K562 (cell line): ENCODE measurements around the gene SRM. TPM values are rescaled to one million over a fixed set of nuclear protein-coding genes. Genes with fewer than 3 reads are reported as not detected.
"Not testable (repeated sequence)": the region's sequence is repeated elsewhere in the genome, so short reads cannot be mapped to it uniquely, and the experiment has no call there.

Experiments used
- ATAC-seq: fragments of 200-7000 bp; cut with Tn5 transposase; 3 replicates; pipeline ENCODE4 v1.9.1; 2020; ENCODE audit warnings: moderate library complexity
- BruUV-seq: library from RNA; stranded (reverse); fragments of 400-500 nt; replicated peaks from 2 replicates; lab custom pipeline; 2021; lab: Mats Ljungman, UMichigan
- CTCF ChIA-PET: fragments of 300-600 bp; formaldehyde crosslinking; extraction: SDS; loops from one replicate; lab custom pipeline; 2021; ENCODE audit warnings: low intra/inter-chr PET ratio; lab: Yijun Ruan, JAX
- POLR2A ChIA-PET: fragments of 300-600, 350-650 bp; sonication (Branson Sonifier 250); formaldehyde crosslinking; extraction: SDS; loops from one replicate; lab custom pipeline; 2021; ENCODE audit warnings: antibody characterized with exemption, inconsistent platforms; lab: Yijun Ruan, JAX
- DNase-seq, 4 experiments: peaks; one replicate each; pipeline versions ENCODE4 v3.0.0 to v3.0.0-alpha.2; 2011 to 2018; ENCODE audit warnings: low spot score in 3 of 4, mixed read lengths in 3 of 4; ENCODE audit errors: extremely low read depth in 1 of 4
- FAIRE-seq: peaks from 2 replicates; lab custom pipeline; 2011; peaks lifted over from hg19 to GRCh38; lab: Jason Lieb, UNC
- H2AFZ ChIP-seq: 2 replicates; pipeline ENCODE4 v1.6.0; 2011; ENCODE audit warnings: low read depth, low read length, control low read depth, inconsistent platforms
- H3K27ac ChIP-seq: fragments of 200-600 bp; 3 replicates; pipeline ENCODE4 v1.8.0; 2011; ENCODE audit warnings: low read depth, mild to moderate bottlenecking, control low read depth, inconsistent platforms, low read length, moderate library complexity, mixed read lengths; ENCODE audit errors: extremely low read depth
- H3K27me3 ChIP-seq, 2 experiments: fragments of 300-600 bp in 1 of 2; 2 replicates in 1 of 2; 3 replicates in 1 of 2; pipeline versions ENCODE4 v1.6.0 to v1.8.0; 2011; ENCODE audit warnings: inconsistent platforms in 2 of 2, low read length in 2 of 2, mild to moderate bottlenecking in 1 of 2, mixed read lengths in 1 of 2, moderate library complexity in 1 of 2; ENCODE audit not compliant: control insufficient read depth in 2 of 2, insufficient read depth in 2 of 2
- H3K36me3 ChIP-seq: fragments of 300-600 bp; 3 replicates; pipeline ENCODE4 v1.8.0; 2011; ENCODE audit warnings: mild to moderate bottlenecking, low read length, inconsistent platforms; ENCODE audit not compliant: control insufficient read depth, insufficient read depth
- H3K4me1 ChIP-seq, 2 experiments: fragments of 200-600 bp in 1 of 2; replicated peaks in 1 of 2; 2 replicates in 1 of 2; 3 replicates in 1 of 2; pipeline versions ENCODE4 v1.5.1 to v1.8.0; 2011; ENCODE audit warnings: inconsistent platforms in 2 of 2, low read length in 2 of 2, mild to moderate bottlenecking in 1 of 2, mixed read lengths in 1 of 2, moderate library complexity in 1 of 2; ENCODE audit not compliant: control insufficient read depth in 2 of 2, insufficient read depth in 2 of 2
- H3K4me2 ChIP-seq: 2 replicates; pipeline ENCODE4 v1.6.1; 2011; ENCODE audit warnings: low read length, control low read depth, inconsistent platforms, mixed read lengths; ENCODE audit not compliant: insufficient read depth
- H3K4me3 ChIP-seq: fragments of 200-600 bp; sonication (generic), shearing (Covaris generic); 2 replicates; pipeline ENCODE4 v1.5.1; 2016; ENCODE audit warnings: control low read depth, inconsistent platforms
- H3K79me2 ChIP-seq: fragments of 200-600 bp; 3 replicates; pipeline ENCODE4 v1.8.0; 2011; ENCODE audit warnings: low read length, inconsistent platforms; ENCODE audit not compliant: control insufficient read depth, insufficient read depth
- H3K9ac ChIP-seq, 2 experiments: 2 replicates each; pipeline versions ENCODE4 v1.6.0 to v1.6.1; 2011; ENCODE audit warnings: low read depth in 2 of 2, low read length in 2 of 2, control low read depth in 1 of 2, inconsistent platforms in 1 of 2, mild to moderate bottlenecking in 1 of 2, mixed read lengths in 1 of 2; ENCODE audit not compliant: insufficient read depth in 1 of 2
- H3K9me1 ChIP-seq: one replicate; pipeline ENCODE4 v1.6.0; 2011; ENCODE audit warnings: inconsistent platforms, mild to moderate bottlenecking, low read length, moderate library complexity; ENCODE audit not compliant: control insufficient read depth, insufficient read depth
- H3K9me3 ChIP-seq: replicated peaks from 2 replicates; pipeline ENCODE4 v1.5.1; 2011; ENCODE audit warnings: low read depth, low read length, inconsistent platforms; ENCODE audit not compliant: control insufficient read depth, insufficient read depth
- H4K20me1 ChIP-seq: replicated peaks from 2 replicates; pipeline ENCODE4 v1.6.1; 2011; ENCODE audit warnings: low read length, inconsistent platforms, mixed read lengths; ENCODE audit not compliant: control insufficient read depth, insufficient read depth
- AFF1 ChIP-seq, 2 experiments: fragments of 450-650 bp; IDR thresholded peaks; 2 replicates each; pipeline ENCODE4 v1.6.1; 2018; ENCODE audit warnings: mild to moderate bottlenecking in 2 of 2, low read depth in 1 of 2; ENCODE audit not compliant: partially characterized antibody in 2 of 2
- CREBBP ChIP-seq: IDR thresholded peaks from one replicate; pipeline ENCODE4 v1.6.1; 2012; ENCODE audit warnings: low read depth, mild to moderate bottlenecking, control low read depth, inconsistent platforms, low read length
- GABPB2 ChIP-seq: fragments of 250-450 bp; sonication (Bioruptor Pico); conservative IDR thresholded peaks from 2 replicates; pipeline ENCODE4 v1.5.1; 2021; ENCODE audit warnings: mild to moderate bottlenecking
- PHB2 ChIP-seq: fragments of 450-650 bp; IDR thresholded peaks from 2 replicates; pipeline ENCODE4 v1.6.1; 2017; ENCODE audit warnings: low read depth
- WGBS: fragments of 100-300 bp; shearing (Covaris generic); methylation state at CpG from one replicate; pipeline ENCODE4 v1.1.6; 2016; ENCODE audit warnings: low coverage, mixed read lengths; ENCODE audit not compliant: insufficient coverage; ENCODE audit errors: missing lambda C conversion rate; 5-methylcytosine and 5-hydroxymethylcytosine counted together
- in situ Hi-C: fragments of 300-500 bp; cut with MboI; formaldehyde crosslinking; loops from 4 replicates; pipeline ENCODE4 v1.15.0; 2018; ENCODE audit warnings: inconsistent platforms, mixed read lengths
- intact Hi-C: fragments of 100-400 bp; cut with micrococcal nuclease; formaldehyde crosslinking; loops from 2 replicates; pipeline ENCODE4 v1.14.2; 2022
- polyA plus RNA-seq, 8 experiments: library from polyadenylated mRNA; depleted of rRNA in 4 of 8; stranded (reverse) in 5 of 8; unstranded in 3 of 8; fragments of >200 nt; fragmentation: Nextera tagmentation in 2 of 8; fragmentation: Illumina TruSeq in 1 of 8; extraction: Ambion mirVana in 2 of 8; extraction: Trizol in 1 of 8; gene quantifications; 2 replicates each; pipeline versions ENCODE4 v1.2.1 to v1.2.3, GENCODE V29; 2011 to 2014; ENCODE audit warnings: inconsistent platforms in 1 of 8, missing spikeins in 1 of 8
- total RNA-seq, 7 experiments: library from RNA; depleted of rRNA in 6 of 7; stranded (reverse); fragments of >200 nt in 6 of 7; fragmentation: Illumina TruSeq in 2 of 7; extraction: Trizol in 2 of 7; gene quantifications; 2 replicates each; pipeline versions ENCODE4 v1.2.1 to v1.2.3, GENCODE V29; 2011 to 2021; ENCODE audit warnings: low replicate concordance in 1 of 7

Gene SRM
- total and polyA plus RNA-seq, 9 of the 15 experiments (the other 6 are each of a cell fraction or from before 2014, with no cell fraction given): 23.9 to 373 (median 82.5) TPM

DNA sequence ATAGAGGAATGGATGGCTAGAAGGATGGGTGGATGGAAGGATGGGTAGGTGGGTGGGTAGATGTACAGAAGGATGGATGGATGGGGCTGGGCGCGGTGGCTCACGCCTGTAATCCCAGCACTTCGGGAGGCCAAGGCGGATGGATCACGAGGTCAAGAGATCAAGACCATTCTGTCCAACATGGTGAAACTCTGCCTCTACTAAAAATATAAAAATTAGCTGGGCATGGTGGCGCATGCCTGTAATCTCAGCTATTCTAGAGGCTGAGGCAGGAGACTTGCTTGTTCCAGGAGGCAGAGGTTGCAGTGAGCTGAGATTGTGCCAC, 19.8 kb downstream of the SRM start:
- POLR2A ChIA-PET, in situ Hi-C loops, H2AFZ ChIP-seq, CTCF ChIA-PET, intact Hi-C loops, H3K9me3 ChIP-seq, H3K4me2 ChIP-seq, H3K36me3 ChIP-seq, H3K9ac ChIP-seq, FAIRE-seq, H4K20me1 ChIP-seq, ATAC-seq, H3K9me1 ChIP-seq, DNase-seq, H3K4me1 ChIP-seq, H3K4me3 ChIP-seq, H3K27ac ChIP-seq, H3K79me2 ChIP-seq, BruUV-seq: not testable (repeated sequence)
- 1% methylated on average over 7 of the region's 7 CpGs for WGBS
- peaks cover 4 to 15% of the 10 kb centered on the region in 2 experiments for H3K27me3 ChIP-seq

GRCh38 chr1:11039351-11040104, 20.3 kb downstream of the SRM start:
- H3K9ac ChIP-seq: no peak overlapping the region
- no peaks in the 10 kb centered on the region for H4K20me1 ChIP-seq
- H3K4me1 ChIP-seq: peaks cover 0 to under 1% of the 10 kb centered on the region in 2 experiments; a peak in 1 of 5 replicates
- no peak overlapping the region for H3K4me3 ChIP-seq
- FAIRE-seq (no peak), DNase-seq (no peak), ATAC-seq (no peak)
- TF ChIP-seq AFF1 (IDR thresholded peaks at IDR 0.05; ENCODE audit: low read depth in 1 of 2, partially characterized antibody in 2 of 2): no peak
- no peak for TF ChIP-seq GABPB2 (CRISPR knock-in tag)
- TF ChIP-seq CREBBP: peak; percentile 8
- 0 out of 2 replicates have a peak, but pooled peaks have one; percentile 14 for TF ChIP-seq PHB2
- no peaks in the 10 kb centered on the region for H3K36me3 ChIP-seq
- no peak overlapping the region for H3K4me2 ChIP-seq
- no peaks in the 10 kb centered on the region for H3K9me3 ChIP-seq
- H2AFZ ChIP-seq: no peak overlapping the region
- H3K79me2 ChIP-seq: no peaks in the 10 kb centered on the region
- in situ Hi-C loops: no loop called here
- 0% methylated on average over 2 of the region's 2 CpGs for WGBS
- H3K27ac ChIP-seq: no peak overlapping the region
- peaks cover 8 to 17% of the 10 kb centered on the region in 2 experiments for H3K27me3 ChIP-seq
- H3K9me1 ChIP-seq: no peaks in the 10 kb centered on the region
- POLR2A ChIA-PET: interaction anchor here (0.8 kb wide), 1 partner anchor 13 kb away, joined by 3 read pairs; no protein-coding TSS in a partner anchor
- CTCF ChIA-PET: no interaction called here
- no TSS peak for BruUV-seq
- intact Hi-C loops: loop anchor here (5.0 to 10.0 kb wide), 4 partner anchors 193 to 685 kb away; no protein-coding TSS in a partner anchor
